ENCODE measurements around the gene NDUFS6. TPM values are rescaled to one million over a fixed set of nuclear protein-coding genes. Genes with fewer than 3 reads are reported as not detected.

NDUFS6 gene
- total and polyA plus RNA-seq, 7 donors, result 48.3 to 177 (median 61.5) TPM

GRCh38 chr5:1817261-1818043, 16.2 kb downstream of the NDUFS6 start:
- H3K9me3 ChIP-seq, result peaks cover 4% of the 10 kb centered on the region
- intact Hi-C loops (cut with DNase I), result no loop called here
- no peak for DNase-seq
- H3K27ac ChIP-seq, result no peak overlapping the region
- no peaks in the 10 kb centered on the region for H3K4me1 ChIP-seq
- no peak for ATAC-seq
- peaks cover 10 to 93% of the 10 kb centered on the region in 2 donors for H3K36me3 ChIP-seq (ENCODE audit: insufficient read depth in 1 of 2, low read depth in 1 of 2)
- H3K27me3 ChIP-seq (ENCODE audit: insufficient read depth in 3 of 3, low read length in 2 of 3), result no peaks in the 10 kb centered on the region
- no peak overlapping the region for H3K4me3 ChIP-seq
- WGBS, 3 donors, result 89 to 95% (median 90%) methylated on average over 13 to 15 of the region's 15 CpGs
- TF ChIP-seq CTCF (IDR thresholded peaks at IDR 0.05), result no peak

GRCh38 chr5:1818784-1819183, 17.6 kb downstream of the NDUFS6 start:
- Histone ChIP-seq H3K4me1 (no peaks in the 10 kb centered on the region), H3K36me3 (ENCODE audit: insufficient read depth in 1 of 2, low read depth in 1 of 2) (peaks cover 10 to 95% of the 10 kb centered on the region in 2 donors), H3K27ac (no peak overlapping the region), H3K27me3 (ENCODE audit: insufficient read depth in 3 of 3, low read length in 2 of 3) (no peaks in the 10 kb centered on the region), H3K4me3 (no peak overlapping the region), H3K9me3 (peaks cover 4% of the 10 kb centered on the region)
- intact Hi-C loops (cut with DNase I), result no loop called here
- DNase-seq (no peak), ATAC-seq (no peak)
- WGBS, 3 donors, result 89 to 96% (median 89%) methylated on average over 5 of the region's 5 CpGs
- no peak for TF ChIP-seq CTCF (IDR thresholded peaks at IDR 0.05)

- intact Hi-C loops (cut with DNase I), result no loop called here
- no peaks in the 10 kb centered on the region for H3K27me3 ChIP-seq (ENCODE audit: insufficient read depth in 3 of 3, low read length in 2 of 3)
- DNase-seq (no peak), ATAC-seq (no peak)
- no peak for TF ChIP-seq CTCF (IDR thresholded peaks at IDR 0.05)
- H3K4me3 ChIP-seq, result no peak overlapping the region
- peaks cover 4% of the 10 kb centered on the region for H3K9me3 ChIP-seq
- H3K27ac ChIP-seq, result no peak overlapping the region
- 95 to 96% (median 96%) methylated on average over 2 of the region's 2 CpGs for WGBS, 3 donors
- peaks cover 10 to 92% of the 10 kb centered on the region in 2 donors for H3K36me3 ChIP-seq (ENCODE audit: insufficient read depth in 1 of 2, low read depth in 1 of 2)
- no peaks in the 10 kb centered on the region for H3K4me1 ChIP-seq
Measured at GRCh38 chr5:1819458-1819857, 18.3 kb downstream of the NDUFS6 start.

- peak in 1 of 4 donors; percentile 47 for ATAC-seq
- Histone ChIP-seq H3K9me3 (peaks cover 4% of the 10 kb centered on the region), H3K36me3 (ENCODE audit: insufficient read depth in 1 of 2, low read depth in 1 of 2) (peaks cover 8 to 89% of the 10 kb centered on the region in 2 donors), H3K4me3 (no peak overlapping the region), H3K27ac (no peak overlapping the region), H3K4me1 (no peaks in the 10 kb centered on the region), H3K27me3 (ENCODE audit: insufficient read depth in 3 of 3, low read length in 2 of 3) (no peaks in the 10 kb centered on the region)
- 73 to 83% (median 82%) methylated on average over 12 of the region's 12 CpGs for WGBS, 3 donors
- TF ChIP-seq CTCF (IDR thresholded peaks at IDR 0.05), result no peak
- intact Hi-C loops (cut with DNase I), result no loop called here
- DNase-seq, result no peak
Measured at GRCh38 chr5:1820381-1820780, 19.2 kb downstream of the NDUFS6 start.
